Loucy (cell line): Measurements from ENCODE around the gene CD44.

Source experiments
- H2AFZ ChIP-seq: fragments of 200-600 bp; sonication (generic); 2 replicates; pipeline ENCODE4 v1.6.0; 2016; ENCODE audit warnings: antibody characterized with exemption, mild to moderate bottlenecking, low read length, moderate library complexity
- H3F3A ChIP-seq: fragments of 200-600 bp; 2 replicates; pipeline ENCODE4 v1.6.0; 2016; ENCODE audit warnings: antibody characterized with exemption, low read depth, mild to moderate bottlenecking
- H3K27me3 ChIP-seq: fragments of 200-600 bp; sonication (generic); 2 replicates; pipeline ENCODE4 v1.6.1; 2014; ENCODE audit warnings: low read length, mild to moderate bottlenecking; ENCODE audit not compliant: insufficient read depth, poor library complexity, severe bottlenecking
- H3K36me3 ChIP-seq: fragments of 200-600 bp; sonication (generic); 2 replicates; pipeline ENCODE4 v1.6.1; 2016; ENCODE audit warnings: low read length; ENCODE audit not compliant: insufficient read depth
- H3K4me1 ChIP-seq: fragments of 200-600 bp; sonication (generic); 2 replicates; pipeline ENCODE4 v1.5.1; 2014; ENCODE audit warnings: low read length, mild to moderate bottlenecking; ENCODE audit not compliant: insufficient read depth, poor library complexity, severe bottlenecking
- H3K4me2 ChIP-seq: fragments of 200-600 bp; sonication (generic); 2 replicates; pipeline ENCODE4 v1.6.0; 2014; ENCODE audit warnings: antibody characterized with exemption, low read length, low read depth, mild to moderate bottlenecking; ENCODE audit not compliant: poor library complexity, severe bottlenecking
- H3K4me3 ChIP-seq: fragments of 200-600 bp; sonication (generic); 2 replicates; pipeline ENCODE4 v1.5.1; 2014; ENCODE audit warnings: low read length, mild to moderate bottlenecking, mixed read lengths; ENCODE audit not compliant: poor library complexity, severe bottlenecking
- H3K79me2 ChIP-seq: fragments of 200-600 bp; sonication (generic); 2 replicates; pipeline ENCODE4 v1.6.1; 2014; ENCODE audit warnings: low read length; ENCODE audit not compliant: insufficient read depth
- H3K9ac ChIP-seq: fragments of 200-600 bp; sonication (generic); 2 replicates; pipeline ENCODE4 v1.6.0; 2014; ENCODE audit warnings: mild to moderate bottlenecking, low read depth, low read length, moderate library complexity; ENCODE audit not compliant: poor library complexity, severe bottlenecking
- H3K9me2 ChIP-seq: fragments of 200-600 bp; sonication (generic); replicated peaks from 2 replicates; pipeline ENCODE4 v1.6.1; 2016; ENCODE audit warnings: low read depth, low read length, mixed read lengths
- H3K9me3 ChIP-seq: fragments of 200-600 bp; sonication (generic); 2 replicates; pipeline ENCODE4 v1.6.1; 2014; ENCODE audit warnings: mild to moderate bottlenecking, antibody characterized with exemption, low read length, low read depth; ENCODE audit not compliant: insufficient read depth
- H4K20me1 ChIP-seq: fragments of 200-600 bp; sonication (generic); 2 replicates; pipeline ENCODE4 v1.6.0; 2014; ENCODE audit warnings: antibody characterized with exemption, low read length, mild to moderate bottlenecking; ENCODE audit not compliant: insufficient read depth, poor library complexity, severe bottlenecking
- CTCF ChIP-seq: fragments of 200-600 bp; sonication (generic); conservative IDR thresholded peaks from 2 replicates; pipeline ENCODE4 v1.5.1; 2014; ENCODE audit warnings: mild to moderate bottlenecking, antibody characterized with exemption, low read length
- EZH2phosphoT487 ChIP-seq: fragments of 200-600 bp; IDR thresholded peaks from 2 replicates; pipeline ENCODE4 v1.6.1; 2018; ENCODE audit warnings: antibody characterized with exemption, mild to moderate bottlenecking, moderate library complexity, borderline replicate concordance

CD44 gene

GRCh38 chr11:35237351-35237750, 98.4 kb downstream of the CD44 start:
- Histone ChIP-seq H3F3A (no peaks in the 10 kb centered on the region), H3K9me3 (peaks cover 6% of the 10 kb centered on the region; the same call in 1 of the 2 replicates), H2AFZ (no peak overlapping the region), H3K4me3 (no peak overlapping the region), H4K20me1 (no peaks in the 10 kb centered on the region), H3K4me2 (no peak overlapping the region), H3K9ac (no peak overlapping the region), H3K36me3 (peaks cover 6% of the 10 kb centered on the region; the same call in 1 of the 2 replicates), H3K4me1 (peaks cover 33% of the 10 kb centered on the region), H3K27me3 (no peaks in the 10 kb centered on the region), H3K79me2 (no peaks in the 10 kb centered on the region), H3K9me2 (no peaks in the 10 kb centered on the region)
- TF ChIP-seq CTCF, result no peak
- no peak for TF ChIP-seq EZH2phosphoT487

- Histone ChIP-seq H3K9ac (no peak overlapping the region), H2AFZ (no peak overlapping the region), H3K79me2 (no peaks in the 10 kb centered on the region), H3K9me2 (no peaks in the 10 kb centered on the region), H3K4me1 (peaks cover 33% of the 10 kb centered on the region), H4K20me1 (no peaks in the 10 kb centered on the region), H3K4me3 (no peak overlapping the region), H3K9me3 (peaks cover 6% of the 10 kb centered on the region; the same call in 1 of the 2 replicates), H3F3A (no peaks in the 10 kb centered on the region), H3K36me3 (no peaks in the 10 kb centered on the region; the same call in 1 of the 2 replicates), H3K4me2 (no peak overlapping the region), H3K27me3 (no peaks in the 10 kb centered on the region)
- TF ChIP-seq CTCF (peak; percentile 100), EZH2phosphoT487 (no peak)
These were observed 99.1 kb downstream of the CD44 start for GRCh38 chr11:35237860-35238715.

- Histone ChIP-seq H4K20me1 (no peaks in the 10 kb centered on the region), H2AFZ (no peak overlapping the region), H3K9me2 (no peaks in the 10 kb centered on the region), H3K9me3 (peaks cover 4% of the 10 kb centered on the region; the same call in 1 of the 2 replicates), H3K4me3 (no peak overlapping the region), H3F3A (no peaks in the 10 kb centered on the region), H3K9ac (no peak overlapping the region), H3K4me1 (peaks cover 33% of the 10 kb centered on the region), H3K79me2 (no peaks in the 10 kb centered on the region), H3K27me3 (no peaks in the 10 kb centered on the region), H3K36me3 (no peaks in the 10 kb centered on the region), H3K4me2 (no peak overlapping the region)
- TF ChIP-seq EZH2phosphoT487 (no peak), CTCF (no peak)
These were observed 99.9 kb downstream of the CD44 start for GRCh38 chr11:35238882-35239281.
